Colonic mucosa (tissue), 4 donors: ENCODE results near the gene BRPF1. TPM values are rescaled to one million over a fixed set of nuclear protein-coding genes. Genes with fewer than 3 reads are reported as not detected.

ENCODE experiments used
- DNase-seq: peaks from one replicate; pipeline ENCODE4 v3.0.0-alpha.2; 2020
- H3K27ac ChIP-seq: fragments of 200-600 bp; one replicate; pipeline ENCODE4 v1.8.0; 2021
- H3K27me3 ChIP-seq: fragments of 200-600 bp; one replicate; pipeline ENCODE4 v1.8.0; 2021
- H3K36me3 ChIP-seq: fragments of 200-600 bp; one replicate; pipeline ENCODE4 v1.8.0; 2021
- H3K4me1 ChIP-seq: fragments of 200-600 bp; one replicate; pipeline ENCODE4 v1.8.0; 2021; ENCODE audit warnings: mild to moderate bottlenecking
- H3K4me3 ChIP-seq: fragments of 200-600 bp; one replicate; pipeline ENCODE4 v1.8.0; 2021
- H3K9ac ChIP-seq, 2 donors: one replicate each; pipeline ENCODE4 v1.7.0; 2013; ENCODE audit warnings: control low read depth in 2 of 2, low read depth in 2 of 2, low read length in 2 of 2
- H3K9me3 ChIP-seq: fragments of 200-600 bp; one replicate; pipeline ENCODE4 v1.8.0; 2021
- CTCF ChIP-seq: fragments of 200-600 bp; IDR thresholded peaks from one replicate; pipeline ENCODE4 v1.8.0; 2022; ENCODE audit warnings: antibody characterized with exemption, mild to moderate bottlenecking
- intact Hi-C: fragments of 100-400 bp; cut with DNase I; formaldehyde crosslinking; loops from one replicate; pipeline ENCODE4 v1.14.1; 2022
- total RNA-seq, 2 donors: library from RNA; stranded (reverse); fragmentation: NEBNext Ultra II Directional in 1 of 2; extraction: Animal tissue kit (Norgen Biotek cat#: 25700) in 1 of 2; gene quantifications; one replicate each; pipeline ENCODE4 v1.2.1, GENCODE V29; 2021
- donor health status: healthy.
- donor health status: DM: no; HTN: no; CAD: no.
- donor health status: DM: no; HTN: no; CAD: no.

Gene BRPF1
- total RNA-seq, 2 donors from 2014 or later = 13.6 to 18.7 TPM

GRCh38 chr3:9762871-9763270 lies 31.3 kb downstream of the BRPF1 start:
- Histone ChIP-seq H3K36me3 (no peaks in the 10 kb centered on the region), H3K27ac (no peak overlapping the region), H3K27me3 (no peaks in the 10 kb centered on the region), H3K9me3 (no peaks in the 10 kb centered on the region), H3K4me3 (no peak overlapping the region), H3K9ac (no peak overlapping the region), H3K4me1 (no peaks in the 10 kb centered on the region)
- TF ChIP-seq CTCF = no peak
- intact Hi-C loops = no loop called here
- DNase-seq = no peak

- Histone ChIP-seq H3K27me3 (no peaks in the 10 kb centered on the region), H3K9ac (no peak overlapping the region), H3K4me3 (no peak overlapping the region), H3K9me3 (no peaks in the 10 kb centered on the region), H3K4me1 (peaks cover 5% of the 10 kb centered on the region), H3K27ac (no peak overlapping the region), H3K36me3 (no peaks in the 10 kb centered on the region)
- DNase-seq = no peak
- intact Hi-C loops = no loop called here
- TF ChIP-seq CTCF = no peak
Observed at GRCh38 chr3:9765865-9766264, 34.3 kb downstream of the BRPF1 start.

- no peaks in the 10 kb centered on the region for H3K36me3 ChIP-seq
- no peak overlapping the region for H3K4me3 ChIP-seq
- H3K27ac ChIP-seq = no peak overlapping the region
- H3K4me1 ChIP-seq = peaks cover 5% of the 10 kb centered on the region
- TF ChIP-seq CTCF = no peak
- intact Hi-C loops = no loop called here
- DNase-seq = no peak
- peak overlapping the region in 1 of 2 donors; percentile 21 for H3K9ac ChIP-seq
- H3K9me3 ChIP-seq = no peaks in the 10 kb centered on the region
- H3K27me3 ChIP-seq = no peaks in the 10 kb centered on the region
Observed at GRCh38 chr3:9767418-9767817, 35.9 kb downstream of the BRPF1 start.

GRCh38 chr3:9768141-9768775 lies 36.7 kb downstream of the BRPF1 start:
- Histone ChIP-seq H3K4me3 (no peak overlapping the region), H3K9me3 (no peaks in the 10 kb centered on the region), H3K9ac (peak overlapping the region in 1 of 2 donors; percentile 88), H3K36me3 (no peaks in the 10 kb centered on the region), H3K27ac (no peak overlapping the region), H3K4me1 (peaks cover 5% of the 10 kb centered on the region), H3K27me3 (no peaks in the 10 kb centered on the region)
- no peak for TF ChIP-seq CTCF
- DNase-seq = no peak
- intact Hi-C loops = no loop called here

- H3K4me1 ChIP-seq = peaks cover 5% of the 10 kb centered on the region
- H3K4me3 ChIP-seq = peak overlapping the region; percentile 52
- no peaks in the 10 kb centered on the region for H3K36me3 ChIP-seq
- intact Hi-C loops = no loop called here
- no peak overlapping the region for H3K27ac ChIP-seq
- H3K27me3 ChIP-seq = no peaks in the 10 kb centered on the region
- no peak for TF ChIP-seq CTCF
- H3K9me3 ChIP-seq = no peaks in the 10 kb centered on the region
- DNase-seq = no peak
- peak overlapping the region in 1 of 2 donors; percentile 88 for H3K9ac ChIP-seq
Observed at GRCh38 chr3:9769012-9769411, 37.5 kb downstream of the BRPF1 start.
